ENCODE measurements around the gene PRKAG2.

The PRKAG2 gene

GRCh38 chr7:151673216-151673615 is 203.7 kb downstream of the PRKAG2 start:
- TF ChIP-seq CTCF (IDR thresholded peaks at IDR 0.05; ENCODE audit: low read depth, low read length): no peak
- H3K4me3 ChIP-seq (ENCODE audit: low read depth, low read length): no peak overlapping the region

- H3K4me3 ChIP-seq (ENCODE audit: low read depth, low read length): no peak overlapping the region
- no peak for TF ChIP-seq CTCF (IDR thresholded peaks at IDR 0.05; ENCODE audit: low read depth, low read length)
Measured at GRCh38 chr7:151672716-151673115, 204.2 kb downstream of the PRKAG2 start.

GRCh38 chr7:151671514-151671913 is 205.4 kb downstream of the PRKAG2 start:
- H3K4me3 ChIP-seq (ENCODE audit: low read depth, low read length): no peak overlapping the region
- no peak for TF ChIP-seq CTCF (IDR thresholded peaks at IDR 0.05; ENCODE audit: low read depth, low read length)

GRCh38 chr7:151669762-151670161 is 207.2 kb downstream of the PRKAG2 start:
- H3K4me3 ChIP-seq (ENCODE audit: low read depth, low read length): no peak overlapping the region
- TF ChIP-seq CTCF (IDR thresholded peaks at IDR 0.05; ENCODE audit: low read depth, low read length): no peak

GRCh38 chr7:151666886-151667285 is 210.0 kb downstream of the PRKAG2 start:
- TF ChIP-seq CTCF (IDR thresholded peaks at IDR 0.05; ENCODE audit: low read depth, low read length): no peak
- H3K4me3 ChIP-seq (ENCODE audit: low read depth, low read length): no peak overlapping the region

- TF ChIP-seq CTCF (IDR thresholded peaks at IDR 0.05; ENCODE audit: low read depth, low read length): no peak
- no peak overlapping the region for H3K4me3 ChIP-seq (ENCODE audit: low read depth, low read length)
Measured at GRCh38 chr7:151665368-151665767, 211.5 kb downstream of the PRKAG2 start.

- H3K4me3 ChIP-seq (ENCODE audit: low read depth, low read length): no peak overlapping the region
- TF ChIP-seq CTCF (IDR thresholded peaks at IDR 0.05; ENCODE audit: low read depth, low read length): no peak
Measured at GRCh38 chr7:151664268-151664667, 212.6 kb downstream of the PRKAG2 start.

Measured in WI38 (cell line).